Keratinocyte (primary cell): ENCODE data around the gene NDRG2. TPM values are rescaled to one million over a fixed set of nuclear protein-coding genes. Genes with fewer than 3 reads are reported as not detected.

Experiments used
- DNase-seq: peaks from one replicate; pipeline ENCODE4 v3.0.0-alpha.2; 2011; ENCODE audit warnings: low read depth, missing footprints, low spot score
- FAIRE-seq: peaks from 2 replicates; lab custom pipeline; 2011; peaks lifted over from hg19 to GRCh38; lab: Jason Lieb, UNC
- H2AFZ ChIP-seq: 2 replicates; pipeline ENCODE4 v1.6.0; 2012; ENCODE audit warnings: low read length, control low read depth, inconsistent platforms; ENCODE audit not compliant: control insufficient read depth
- H3K27ac ChIP-seq: 2 replicates; pipeline ENCODE4 v1.5.1; 2011; ENCODE audit warnings: low read length; ENCODE audit not compliant: control insufficient read depth, insufficient read depth
- H3K27me3 ChIP-seq: 3 replicates; pipeline ENCODE4 v1.6.0; 2011; ENCODE audit warnings: low read length; ENCODE audit not compliant: control insufficient read depth, insufficient read depth; ENCODE audit errors: extremely low read depth
- H3K36me3 ChIP-seq, 2 experiments: 2 replicates in 1 of 2; 3 replicates in 1 of 2; pipeline ENCODE4 v1.5.1; 2011; ENCODE audit warnings: low read length in 2 of 2, mild to moderate bottlenecking in 1 of 2; ENCODE audit not compliant: control insufficient read depth in 2 of 2, insufficient read depth in 2 of 2; ENCODE audit errors: extremely low read depth in 1 of 2
- H3K4me1 ChIP-seq: 3 replicates; pipeline ENCODE4 v1.5.1; 2011; ENCODE audit warnings: low read length; ENCODE audit not compliant: control insufficient read depth, insufficient read depth; ENCODE audit errors: extremely low read depth
- H3K4me2 ChIP-seq: 3 replicates; pipeline ENCODE4 v1.6.0; 2011; ENCODE audit warnings: low read depth, low read length; ENCODE audit not compliant: control insufficient read depth, insufficient read depth; ENCODE audit errors: extremely low read depth
- H3K4me3 ChIP-seq, 3 experiments: fragments of 200-600 bp in 1 of 3; sonication (generic) in 1 of 3; 2 replicates in 2 of 3; 3 replicates in 1 of 3; pipeline ENCODE4 v1.5.1; 2011 to 2016; ENCODE audit warnings: low read length in 3 of 3, mild to moderate bottlenecking in 3 of 3, control low read depth in 2 of 3, inconsistent platforms in 1 of 3, low read depth in 1 of 3, mixed read lengths in 1 of 3, mixed run types in 1 of 3, moderate library complexity in 1 of 3; ENCODE audit not compliant: control insufficient read depth in 2 of 3, insufficient read depth in 2 of 3; ENCODE audit errors: extremely low read depth in 1 of 3
- H3K79me2 ChIP-seq: 2 replicates; pipeline ENCODE4 v1.6.0; 2012; ENCODE audit warnings: low read length; ENCODE audit not compliant: control insufficient read depth, insufficient read depth
- H3K9ac ChIP-seq: 3 replicates; pipeline ENCODE4 v1.6.0; 2011; ENCODE audit warnings: low read length; ENCODE audit not compliant: control insufficient read depth, insufficient read depth; ENCODE audit errors: extremely low read depth
- H3K9me1 ChIP-seq: 3 replicates; pipeline ENCODE4 v1.6.0; 2011; ENCODE audit warnings: low read length; ENCODE audit not compliant: control insufficient read depth, insufficient read depth; ENCODE audit errors: extremely low read depth
- H3K9me3 ChIP-seq: 2 replicates; pipeline ENCODE4 v1.5.1; 2012; ENCODE audit warnings: low read depth, low read length; ENCODE audit not compliant: control insufficient read depth
- H4K20me1 ChIP-seq: 3 replicates; pipeline ENCODE4 v1.6.0; 2011; ENCODE audit warnings: low read length; ENCODE audit not compliant: control insufficient read depth, insufficient read depth; ENCODE audit errors: extremely low read depth
- CTCF ChIP-seq, 3 experiments: IDR thresholded peaks in 1 of 3; conservative IDR thresholded peaks in 1 of 3; optimal IDR thresholded peaks in 1 of 3; 2 replicates in 2 of 3; 3 replicates in 1 of 3; pipeline versions ENCODE3 to v1.5.1; 2011; ENCODE audit warnings: low read length in 3 of 3, mild to moderate bottlenecking in 3 of 3, moderate library complexity in 2 of 3, control low read depth in 1 of 3, inconsistent platforms in 1 of 3; ENCODE audit not compliant: insufficient read depth in 2 of 3; ENCODE audit errors: extremely low read depth in 1 of 3
- EZH2 ChIP-seq: IDR thresholded peaks from one replicate; pipeline ENCODE4 v1.6.1; 2012; ENCODE audit warnings: inconsistent platforms, mild to moderate bottlenecking, low read length, moderate library complexity
- dilution Hi-C: fragments of 300-500 bp; cut with MboI; formaldehyde crosslinking; loops from one replicate; pipeline ENCODE4 v1.7.0; 2020; ENCODE audit warnings: low sequenced_read_pairs; ENCODE audit not compliant: extremely low pct_ligation_motif_present
- polyA plus RNA-seq, 5 experiments: library from polyadenylated mRNA; depleted of rRNA in 3 of 5; stranded (reverse) in 3 of 5; stranded (forward) in 1 of 5; unstranded in 1 of 5; fragments of >200 nt; gene quantifications; 1 replicate in 1 of 5; 2 replicates in 3 of 5; 3 replicates in 1 of 5; pipeline versions ENCODE4 v1.2.1 to v1.2.3, GENCODE V29; 2011 to 2012; ENCODE audit warnings: missing spikeins in 2 of 5, low read depth in 1 of 5, low replicate concordance in 1 of 5

The NDRG2 gene
- polyA plus RNA-seq, 1 donor (not counting 4 experiments of a cell fraction or from before 2014, with no cell fraction given), result 11.1 TPM

- no peak overlapping the region for H3K4me3 ChIP-seq
- no peak overlapping the region for H3K4me2 ChIP-seq
- H3K27ac ChIP-seq, result no peak overlapping the region
- dilution Hi-C loops, result no loop called here
- H3K4me1 ChIP-seq, result peaks cover 6% of the 10 kb centered on the region
- H3K9me1 ChIP-seq, result no peaks in the 10 kb centered on the region
- no peaks in the 10 kb centered on the region for H4K20me1 ChIP-seq
- DNase-seq, result no peak
- no peak overlapping the region for H3K9ac ChIP-seq
- no peaks in the 10 kb centered on the region for H3K9me3 ChIP-seq
- H3K27me3 ChIP-seq, result peaks cover 20% of the 10 kb centered on the region
- FAIRE-seq, result no peak
- no peak overlapping the region for H2AFZ ChIP-seq
- no peaks in the 10 kb centered on the region for H3K79me2 ChIP-seq
- no peaks in the 10 kb centered on the region for H3K36me3 ChIP-seq
- TF ChIP-seq CTCF (optimal IDR thresholded peaks at IDR 0.05 in 1 of 3, IDR thresholded peaks at IDR 0.05 in 1 of 3, conservative IDR thresholded peaks at IDR 0.05 in 1 of 3; ENCODE audit: extremely low read depth in 1 of 3, insufficient read depth in 2 of 3, low read length in 3 of 3) (no peak), EZH2 (no peak)
These were observed 2.1 kb upstream of the NDRG2 start for GRCh38 chr14:21026988-21027315.

GRCh38 chr14:21026274-21026987 is 1.6 kb upstream of the NDRG2 start:
- Histone ChIP-seq H3K4me2 (no peak overlapping the region), H3K36me3 (no peaks in the 10 kb centered on the region), H3K4me1 (peaks cover 6% of the 10 kb centered on the region), H4K20me1 (no peaks in the 10 kb centered on the region), H3K4me3 (no peak overlapping the region), H2AFZ (no peak overlapping the region), H3K9ac (no peak overlapping the region), H3K27ac (no peak overlapping the region), H3K9me1 (no peaks in the 10 kb centered on the region), H3K9me3 (no peaks in the 10 kb centered on the region), H3K79me2 (no peaks in the 10 kb centered on the region), H3K27me3 (peaks cover 20% of the 10 kb centered on the region)
- dilution Hi-C loops, result no loop called here
- no peak for TF ChIP-seq CTCF (optimal IDR thresholded peaks at IDR 0.05 in 1 of 3, IDR thresholded peaks at IDR 0.05 in 1 of 3, conservative IDR thresholded peaks at IDR 0.05 in 1 of 3; ENCODE audit: extremely low read depth in 1 of 3, insufficient read depth in 2 of 3, low read length in 3 of 3)
- TF ChIP-seq EZH2, result no peak
- DNase-seq (no peak), FAIRE-seq (no peak)
